GM18520 (cell line): Measurements from ENCODE around the gene ZBTB16.

ENCODE experiments used
- ATAC-seq: cut with Tn5 transposase; IDR thresholded peaks from one replicate; pipeline ENCODE4 v1.9.1; 2021; ENCODE audit not compliant: unreplicated experiment

The ZBTB16 gene

GRCh38 chr11:114290503-114291235 is 231.2 kb downstream of the ZBTB16 start:
- ATAC-seq, result no peak

GRCh38 chr11:114291381-114291780 is 231.9 kb downstream of the ZBTB16 start:
- no peak for ATAC-seq

DNA sequence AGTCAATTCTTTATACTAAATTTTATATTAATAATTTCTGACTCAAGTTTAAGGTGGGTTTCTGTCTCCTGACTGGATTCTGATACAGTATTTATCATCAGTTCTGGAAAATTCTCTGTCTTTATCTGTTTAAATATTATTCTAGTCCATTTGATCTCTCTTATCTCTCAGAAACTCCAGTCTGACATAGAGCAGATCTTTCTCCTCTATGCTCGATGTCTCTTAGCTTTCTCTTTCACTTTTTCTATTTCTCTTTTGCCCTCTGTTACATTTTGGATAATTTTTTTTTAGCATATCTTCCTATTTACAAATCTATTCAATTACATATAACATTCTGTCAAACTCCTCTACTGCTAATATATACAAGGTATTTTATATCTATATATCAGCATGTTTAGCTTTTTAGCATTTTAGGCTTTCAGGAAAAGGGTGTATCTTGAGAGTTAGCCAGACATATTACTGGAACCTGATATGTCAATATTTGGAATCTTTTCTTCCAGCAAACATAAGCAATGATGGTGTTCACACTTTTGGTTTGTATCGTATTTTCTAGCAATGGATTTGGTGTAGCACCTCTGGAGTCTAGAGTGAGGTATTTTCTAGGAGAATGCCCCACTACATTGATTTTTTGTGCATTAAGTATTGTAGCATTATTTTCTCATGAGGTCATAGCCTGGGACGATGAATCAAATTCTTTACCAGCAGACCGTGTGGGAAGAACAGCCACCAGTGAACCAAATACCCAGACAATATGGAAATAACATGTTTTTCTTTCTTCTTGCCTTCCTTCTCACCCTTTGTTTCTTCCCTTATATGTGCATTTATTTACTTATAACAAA is 232.6 kb downstream of the ZBTB16 start:
- no peak for ATAC-seq

DNA sequence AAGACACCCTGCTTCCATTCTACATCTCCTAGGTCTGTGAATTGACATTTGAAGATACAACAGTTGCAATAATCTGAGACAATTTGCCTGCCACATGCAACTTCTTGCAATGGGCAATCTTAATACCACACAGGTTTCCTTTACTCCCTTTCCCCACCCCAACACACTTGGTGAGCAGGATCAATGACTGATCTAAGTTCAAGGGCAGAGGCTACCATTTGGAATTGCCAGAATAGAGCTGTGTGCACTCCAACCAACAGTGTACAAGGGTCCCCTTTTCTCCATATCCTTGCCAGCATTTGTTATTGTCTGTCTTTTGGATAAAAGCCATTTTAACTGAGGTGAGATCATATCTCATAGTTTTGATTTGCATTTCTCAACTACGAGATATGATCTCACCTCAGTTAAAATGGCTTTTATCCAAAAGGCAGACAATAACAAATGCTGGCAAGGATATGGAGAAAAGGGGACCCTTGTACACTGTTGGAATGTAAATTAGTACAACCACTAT is 233.7 kb downstream of the ZBTB16 start:
- ATAC-seq, result no peak

DNA sequence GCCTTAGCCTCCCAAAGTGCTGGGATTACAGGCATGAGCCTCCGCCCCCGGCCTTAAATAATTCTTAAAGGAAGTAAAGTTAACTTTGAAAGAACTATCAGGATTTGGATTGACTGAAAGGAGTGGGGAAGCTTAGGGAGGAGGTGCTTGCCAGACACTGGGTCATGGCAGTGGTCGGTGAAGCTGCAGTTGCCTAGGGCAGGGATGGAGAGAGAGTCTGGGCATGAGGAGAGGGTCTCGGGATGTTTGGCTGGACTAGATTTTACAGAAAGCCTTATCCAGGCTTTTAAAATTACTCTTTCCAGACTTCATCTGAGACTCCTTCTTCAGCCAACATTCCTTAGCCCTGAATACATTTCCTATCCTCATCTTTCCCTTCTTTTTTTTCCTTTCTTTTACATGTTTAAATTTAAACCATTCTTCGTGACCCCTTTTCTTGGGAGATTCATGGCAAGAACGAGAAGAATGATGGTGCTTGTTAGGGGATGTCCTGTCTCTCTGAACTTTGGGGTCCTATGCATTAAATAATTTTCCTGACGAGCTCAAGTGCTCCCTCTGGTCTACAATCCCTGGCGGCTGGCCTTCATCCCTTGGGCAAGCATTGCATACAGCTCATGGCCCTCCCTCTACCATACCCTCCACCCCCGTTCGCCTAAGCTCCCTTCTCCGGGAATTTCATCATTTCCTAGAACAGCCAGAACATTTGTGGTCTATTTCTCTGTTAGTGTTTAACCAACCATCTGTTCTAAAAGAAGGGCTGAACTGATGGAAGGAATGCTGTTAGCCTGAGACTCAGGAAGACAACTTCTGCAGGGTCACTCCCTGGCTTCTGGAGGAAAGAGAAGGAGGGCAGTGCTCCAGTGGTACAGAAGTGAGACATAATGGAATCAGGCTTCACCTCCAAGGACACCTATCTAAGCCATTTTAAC is 236.4 kb downstream of the ZBTB16 start, which contains the start of gene NNMT:
Gene NNMT, plus strand, starts transcription at position 724 of the 929 bp plus-strand sequence. Its CDS starts 158 bp downstream, at position 882.
- ATAC-seq, result no peak

DNA sequence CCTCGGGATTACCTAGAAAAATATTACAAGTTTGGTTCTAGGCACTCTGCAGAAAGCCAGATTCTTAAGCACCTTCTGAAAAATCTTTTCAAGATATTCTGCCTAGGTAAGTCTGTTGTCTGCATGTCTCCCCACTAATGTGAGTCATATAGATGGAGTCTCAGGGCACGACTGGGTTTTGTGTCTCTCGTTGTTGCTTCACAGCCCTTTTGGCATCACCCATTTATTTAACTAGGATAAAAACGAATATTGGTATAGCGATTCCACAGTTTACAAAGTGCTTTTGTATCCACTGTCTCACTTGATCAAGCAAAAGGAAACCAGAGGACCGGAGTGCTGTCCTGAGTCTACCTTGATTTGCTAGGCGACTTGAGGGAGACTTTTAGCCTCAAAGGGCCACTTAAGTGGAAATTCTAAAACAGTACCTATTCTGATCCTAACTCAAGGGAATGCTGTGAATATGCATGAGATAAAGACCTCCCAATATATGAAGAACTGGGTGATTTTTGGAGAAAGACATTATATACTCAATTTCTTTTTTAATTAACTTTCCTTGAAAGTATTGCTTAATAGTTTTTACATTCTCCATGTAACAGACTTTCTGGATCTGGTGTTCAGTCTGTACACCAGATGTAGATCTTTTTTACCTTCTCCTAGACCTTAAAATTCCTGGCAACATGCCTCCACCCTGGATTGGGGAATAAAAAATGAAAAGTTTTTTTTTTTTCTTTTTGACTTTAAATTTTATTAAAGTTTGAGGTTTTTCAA is 237.3 kb downstream of the ZBTB16 start:
- ATAC-seq, result no peak

GRCh38 chr11:114297806-114298709 is 238.5 kb downstream of the ZBTB16 start:
- ATAC-seq, result no peak

DNA sequence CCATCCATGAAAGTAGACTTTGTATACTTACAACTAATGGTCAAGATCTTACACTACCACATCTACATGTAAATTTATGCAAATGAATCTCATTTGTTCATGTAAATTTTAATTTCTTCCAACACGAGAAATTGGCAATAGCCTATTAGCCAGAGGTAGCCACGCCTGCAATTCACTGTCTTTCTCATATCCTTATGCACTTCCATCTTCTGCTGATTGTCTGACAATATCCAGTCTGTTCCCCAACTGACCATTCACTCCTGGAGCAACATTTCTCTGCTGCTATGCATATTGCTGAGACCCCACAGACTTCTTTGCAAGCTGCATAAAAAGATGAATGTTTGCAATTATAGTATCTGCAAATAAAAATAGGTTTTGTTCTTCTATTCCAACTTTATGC is 239.2 kb downstream of the ZBTB16 start:
- no peak for ATAC-seq
